ENCODE measurements around the gene CDC42BPA. TPM values are rescaled to one million over a fixed set of nuclear protein-coding genes. Genes with fewer than 3 reads are reported as not detected.
"Not testable (repeated sequence)": the region's sequence is repeated elsewhere in the genome, so short reads cannot be mapped to it uniquely, and the experiment has no call there.

The CDC42BPA gene
- total RNA-seq, 4 donors from 2014 or later = 16.8 to 26.9 (median 22.5) TPM

- TF ChIP-seq CTCF (IDR thresholded peaks at IDR 0.05) = no peak
- TF ChIP-seq POLR2A (IDR thresholded peaks at IDR 0.05) = no peak
Observed at GRCh38 chr1:227006226-227006796, 312.0 kb downstream of the CDC42BPA start.

DNA sequence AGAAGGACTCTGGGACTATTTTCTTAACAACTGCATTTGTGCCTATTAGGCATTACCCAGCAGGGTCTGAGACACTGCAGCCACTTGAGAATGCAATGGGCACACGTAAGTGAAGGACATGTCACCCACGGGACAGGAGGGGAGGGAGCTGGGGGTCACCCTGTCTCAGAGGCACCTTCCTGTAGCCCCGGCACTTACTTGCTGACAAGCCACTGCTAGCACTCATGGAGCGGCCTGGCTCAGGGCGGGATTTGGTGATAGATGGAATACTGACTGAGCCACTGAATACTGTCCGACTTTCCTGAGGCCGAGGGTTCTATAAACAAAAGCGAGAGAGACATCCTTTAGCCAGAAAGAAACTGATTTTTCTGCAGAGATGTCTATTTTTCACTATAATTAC, 313.5 kb downstream of the CDC42BPA start:
- no peak for TF ChIP-seq CTCF (IDR thresholded peaks at IDR 0.05)
- TF ChIP-seq POLR2A (IDR thresholded peaks at IDR 0.05) = no peak
- H3K4me3 ChIP-seq (ENCODE audit: low read depth, poor library complexity, severe bottlenecking) = no peak overlapping the region
- DNase-seq (ENCODE audit: low spot score in 2 of 2) = no peak
- WGBS, 2 donors = 93 to 98% methylated on average over 8 of the region's 8 CpGs
- intact Hi-C loops (cut with DNase I; ENCODE audit: low total_unique reads) = no loop called here

More at GRCh38 chr1:227006226-227006796, 312.0 kb downstream of the CDC42BPA start:
- H3K4me3 ChIP-seq (ENCODE audit: low read depth, poor library complexity, severe bottlenecking) = no peak overlapping the region
- no peak for DNase-seq (ENCODE audit: low spot score in 2 of 2)
- 88 to 93% methylated on average over 5 of the region's 5 CpGs for WGBS, 2 donors
- intact Hi-C loops (cut with DNase I; ENCODE audit: low total_unique reads) = no loop called here

GRCh38 chr1:227003165-227003564, 315.1 kb downstream of the CDC42BPA start:
- WGBS, 2 donors = 97% methylated on average over 8 of the region's 8 CpGs
- intact Hi-C loops (cut with DNase I; ENCODE audit: low total_unique reads) = no loop called here
- no peak for DNase-seq (ENCODE audit: low spot score in 2 of 2)
- TF ChIP-seq CTCF (IDR thresholded peaks at IDR 0.05) (no peak), POLR2A (IDR thresholded peaks at IDR 0.05) (no peak)
- H3K4me3 ChIP-seq (ENCODE audit: low read depth, poor library complexity, severe bottlenecking) = no peak overlapping the region

GRCh38 chr1:227002531-227003049, 315.7 kb downstream of the CDC42BPA start:
- H3K4me3 ChIP-seq (ENCODE audit: low read depth, poor library complexity, severe bottlenecking) = no peak overlapping the region
- 59 to 64% methylated on average over 3 of the region's 3 CpGs for WGBS, 2 donors
- no peak for TF ChIP-seq CTCF (IDR thresholded peaks at IDR 0.05)
- no peak for TF ChIP-seq POLR2A (IDR thresholded peaks at IDR 0.05)
- intact Hi-C loops (cut with DNase I; ENCODE audit: low total_unique reads) = no loop called here
- DNase-seq (ENCODE audit: low spot score in 2 of 2) = no peak

GRCh38 chr1:226999579-226999978, 318.7 kb downstream of the CDC42BPA start:
- H3K4me3 ChIP-seq (ENCODE audit: low read depth, poor library complexity, severe bottlenecking); DNase-seq (ENCODE audit: low spot score in 2 of 2); intact Hi-C loops (cut with DNase I; ENCODE audit: low total_unique reads): not testable (repeated sequence)
- 94 to 100% methylated on average over 2 of the region's 2 CpGs for WGBS, 2 donors

GRCh38 chr1:226995365-226996332, 322.6 kb downstream of the CDC42BPA start:
- 79% methylated on average over 13 of the region's 13 CpGs for WGBS, 2 donors

More at GRCh38 chr1:226995365-226996332, 322.6 kb downstream of the CDC42BPA start:
- no peak overlapping the region for H3K4me3 ChIP-seq (ENCODE audit: low read depth, poor library complexity, severe bottlenecking)
- TF ChIP-seq POLR2A (IDR thresholded peaks at IDR 0.05) (no peak), CTCF (IDR thresholded peaks at IDR 0.05) (no peak)
- intact Hi-C loops (cut with DNase I; ENCODE audit: low total_unique reads) = no loop called here
- no peak for DNase-seq (ENCODE audit: low spot score in 2 of 2)

All from lower leg skin (tissue), 4 donors.